Measurements from ENCODE around the gene TMEM39A.

Gene TMEM39A

GRCh38 chr3:119400466-119400865 lies 62.9 kb downstream of the TMEM39A start:
- DNase-seq (ENCODE audit: low read depth): no peak

GRCh38 chr3:119396870-119397269 lies 66.5 kb downstream of the TMEM39A start:
- no peak for DNase-seq (ENCODE audit: low read depth)

GRCh38 chr3:119395923-119396358 lies 67.5 kb downstream of the TMEM39A start:
- DNase-seq (ENCODE audit: low read depth): no peak

GRCh38 chr3:119388577-119388976 lies 74.8 kb downstream of the TMEM39A start:
- DNase-seq (ENCODE audit: low read depth): no peak

- no peak for DNase-seq (ENCODE audit: low read depth)
Observed at GRCh38 chr3:119382134-119382533, 81.3 kb downstream of the TMEM39A start.

- DNase-seq (ENCODE audit: low read depth): no peak
Observed at GRCh38 chr3:119380697-119381096, 82.7 kb downstream of the TMEM39A start.

All from activated gamma-delta T cell treated with anti-CD3 and anti-CD28 coated beads, Interleukin-2, amount 50 U/mL, for 16 hours (primary cell).